Thyroid gland (tissue), 4 donors: ENCODE measurements around the gene MGAT5B.

Source experiments
- CTCF ChIP-seq, 6 experiments: fragments of 200-600 bp in 3 of 6; fragments of 450-650 bp in 3 of 6; sonication (generic) in 3 of 6; IDR thresholded peaks; one replicate each; pipeline ENCODE4 v1.5.1; 2016 to 2019; ENCODE audit warnings: antibody characterized with exemption in 6 of 6, mild to moderate bottlenecking in 2 of 6, inconsistent platforms in 1 of 6, moderate library complexity in 1 of 6
- POLR2A ChIP-seq, 2 donors: fragments of 450-650 bp; IDR thresholded peaks; one replicate each; pipeline ENCODE4 v1.6.1; 2017; ENCODE audit warnings: antibody characterized with exemption in 2 of 2, mild to moderate bottlenecking in 2 of 2, moderate library complexity in 1 of 2

- TF ChIP-seq POLR2A (IDR thresholded peaks at IDR 0.05) (no peak), CTCF (IDR thresholded peaks at IDR 0.05) (no peak)
Observed at GRCh38 chr17:76938009-76938408, 69.8 kb downstream of the MGAT5B start.
